ENCODE data around the gene ROMO1.
"Not testable (repeated sequence)": the region's sequence is repeated elsewhere in the genome, so short reads cannot be mapped to it uniquely, and the experiment has no call there.

ROMO1 gene

GRCh38 chr20:35680452-35681183 is 18.6 kb upstream of the ROMO1 start:
- in situ Hi-C loops (cut with MboI; ENCODE audit: low sequenced_read_pairs): no loop called here

GRCh38 chr20:35681960-35682359 is 17.2 kb upstream of the ROMO1 start:
- in situ Hi-C loops (cut with MboI; ENCODE audit: low sequenced_read_pairs): no loop called here

GRCh38 chr20:35685368-35685767 is 13.8 kb upstream of the ROMO1 start:
- in situ Hi-C loops (cut with MboI; ENCODE audit: low sequenced_read_pairs): not testable (repeated sequence)

- in situ Hi-C loops (cut with MboI; ENCODE audit: low sequenced_read_pairs): not testable (repeated sequence)
Measured at GRCh38 chr20:35686872-35687271, 12.3 kb upstream of the ROMO1 start.

GRCh38 chr20:35690265-35690664 is 8.9 kb upstream of the ROMO1 start:
- in situ Hi-C loops (cut with MboI; ENCODE audit: low sequenced_read_pairs): no loop called here

DNA sequence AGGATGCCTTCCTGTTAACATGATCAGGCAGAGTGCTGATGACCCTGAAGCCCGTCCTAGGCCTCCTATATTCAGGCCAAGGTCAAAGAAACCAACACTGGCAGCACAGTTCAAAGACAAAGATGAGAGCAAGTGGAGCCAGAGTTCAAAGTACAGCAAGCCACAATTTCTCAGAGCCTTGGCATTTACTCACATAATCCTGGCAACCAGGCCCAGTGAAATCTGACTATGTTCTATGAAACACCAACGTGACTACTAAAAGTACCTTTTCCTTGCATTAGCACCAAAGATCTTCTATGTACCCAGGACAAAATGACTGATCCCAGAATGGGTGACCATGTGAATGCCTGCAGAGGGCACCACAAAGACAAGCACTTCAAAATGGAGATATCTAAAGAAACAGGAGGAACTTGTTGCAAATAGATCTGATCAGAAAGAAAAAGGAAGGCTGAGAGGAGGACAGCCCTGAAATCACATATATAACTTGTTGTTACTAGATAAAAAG is 3.9 kb upstream of the ROMO1 start:
- in situ Hi-C loops (cut with MboI; ENCODE audit: low sequenced_read_pairs): no loop called here

GRCh38 chr20:35695978-35696377 is 3.2 kb upstream of the ROMO1 start:
- in situ Hi-C loops (cut with MboI; ENCODE audit: low sequenced_read_pairs): no loop called here

- in situ Hi-C loops (cut with MboI; ENCODE audit: low sequenced_read_pairs): no loop called here
Measured at GRCh38 chr20:35697696-35698297, 1.4 kb upstream of the ROMO1 start.

GRCh38 chr20:35698298-35699126 is 693 bp upstream of the ROMO1 start:
- in situ Hi-C loops (cut with MboI; ENCODE audit: low sequenced_read_pairs): no loop called here

GRCh38 chr20:35699957-35700624 is 886 bp downstream of the ROMO1 start:
- in situ Hi-C loops (cut with MboI; ENCODE audit: low sequenced_read_pairs): no loop called here

DNA sequence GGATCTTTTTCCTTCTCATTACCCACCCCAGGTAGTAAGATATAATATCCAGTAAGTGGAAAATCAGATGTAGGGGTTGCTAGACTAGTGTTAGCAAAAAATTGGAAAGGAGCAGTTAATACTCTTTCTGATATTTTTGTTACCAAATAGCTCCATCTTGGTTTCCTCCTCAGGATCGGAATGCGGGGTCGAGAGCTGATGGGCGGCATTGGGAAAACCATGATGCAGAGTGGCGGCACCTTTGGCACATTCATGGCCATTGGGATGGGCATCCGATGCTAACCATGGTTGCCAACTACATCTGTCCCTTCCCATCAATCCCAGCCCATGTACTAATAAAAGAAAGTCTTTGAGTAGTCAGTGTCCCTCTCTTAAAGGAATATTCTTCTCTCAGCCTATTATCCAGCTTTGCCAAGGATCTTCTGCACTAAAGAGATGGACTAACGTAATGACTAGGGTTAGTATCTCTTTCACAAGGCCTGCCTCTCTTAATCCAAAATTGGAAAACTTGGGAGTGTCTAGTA is 1.5 kb downstream of the ROMO1 start:
- in situ Hi-C loops (cut with MboI; ENCODE audit: low sequenced_read_pairs): no loop called here

DNA sequence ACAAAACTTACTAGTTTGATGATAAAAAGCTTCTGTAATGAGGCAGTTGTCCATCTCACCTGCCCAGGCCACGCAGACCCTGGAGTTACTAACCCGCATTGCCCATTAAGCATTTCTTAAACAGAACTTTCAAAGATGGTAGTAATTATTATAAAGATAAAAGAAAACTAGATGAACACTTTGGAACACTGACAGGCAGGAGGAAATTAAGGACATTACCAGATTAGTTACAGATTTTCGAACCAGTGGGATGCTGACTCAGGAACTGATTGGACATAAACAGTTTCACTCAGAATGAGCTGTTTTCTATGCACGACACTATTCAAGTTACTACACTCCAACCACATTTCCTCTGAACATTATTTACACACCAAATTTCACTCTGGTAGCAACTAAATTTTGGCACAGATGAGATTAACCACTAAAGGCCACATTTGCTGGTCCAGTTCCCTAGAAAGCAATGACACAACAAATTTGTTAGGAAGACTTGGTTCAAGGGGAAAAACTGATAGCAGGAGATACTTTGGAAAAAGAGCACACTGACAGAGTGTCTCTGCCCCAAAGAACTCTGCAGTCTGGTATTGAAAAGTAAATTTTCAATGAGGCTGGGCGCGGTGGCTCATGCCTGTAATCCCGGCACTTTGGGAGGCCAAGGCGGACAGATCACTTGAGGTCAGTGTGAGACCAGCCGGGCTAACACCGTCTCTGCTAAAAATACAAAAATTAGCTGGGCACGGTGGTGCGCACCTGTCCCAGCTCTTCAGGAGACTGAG is 3.0 kb downstream of the ROMO1 start:
- in situ Hi-C loops (cut with MboI; ENCODE audit: low sequenced_read_pairs): no loop called here

GRCh38 chr20:35702824-35703695 is 3.9 kb downstream of the ROMO1 start:
- in situ Hi-C loops (cut with MboI; ENCODE audit: low sequenced_read_pairs): no loop called here

- in situ Hi-C loops (cut with MboI; ENCODE audit: low sequenced_read_pairs): no loop called here
Measured at GRCh38 chr20:35704514-35705261, 5.5 kb downstream of the ROMO1 start.

GRCh38 chr20:35705894-35706293 is 6.7 kb downstream of the ROMO1 start:
- in situ Hi-C loops (cut with MboI; ENCODE audit: low sequenced_read_pairs): not testable (repeated sequence)

GRCh38 chr20:35706591-35707529 is 7.7 kb downstream of the ROMO1 start:
- in situ Hi-C loops (cut with MboI; ENCODE audit: low sequenced_read_pairs): not testable (repeated sequence)

DNA sequence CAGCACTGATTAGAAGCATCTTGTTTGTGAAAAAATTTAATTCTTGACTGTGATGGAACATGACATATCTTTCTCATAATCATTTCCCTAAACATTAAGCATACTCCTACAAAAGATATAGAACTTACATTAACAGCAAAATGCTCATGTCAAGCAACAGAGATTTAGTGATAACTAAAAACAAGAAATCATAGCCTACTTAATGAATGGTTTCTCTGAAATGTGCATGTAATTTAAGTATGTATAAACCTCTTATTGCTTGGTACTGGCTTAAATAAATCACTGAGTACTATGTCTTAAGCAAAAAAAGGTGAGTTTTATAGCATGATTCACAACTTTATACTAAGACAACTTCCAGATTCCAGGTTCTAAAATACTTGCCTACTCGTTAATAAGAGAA is 9.3 kb downstream of the ROMO1 start:
- in situ Hi-C loops (cut with MboI; ENCODE audit: low sequenced_read_pairs): no loop called here

Measured in HL-60/S4 (cell line).